ENCODE data around the gene HPS1. TPM values are rescaled to one million over a fixed set of nuclear protein-coding genes. Genes with fewer than 3 reads are reported as not detected.

The HPS1 gene
- total and polyA plus RNA-seq, 2 of the 8 experiments (the other 6 are each of a cell fraction or from before 2014, with no cell fraction given) = 38.7 to 61.7 TPM

DNA sequence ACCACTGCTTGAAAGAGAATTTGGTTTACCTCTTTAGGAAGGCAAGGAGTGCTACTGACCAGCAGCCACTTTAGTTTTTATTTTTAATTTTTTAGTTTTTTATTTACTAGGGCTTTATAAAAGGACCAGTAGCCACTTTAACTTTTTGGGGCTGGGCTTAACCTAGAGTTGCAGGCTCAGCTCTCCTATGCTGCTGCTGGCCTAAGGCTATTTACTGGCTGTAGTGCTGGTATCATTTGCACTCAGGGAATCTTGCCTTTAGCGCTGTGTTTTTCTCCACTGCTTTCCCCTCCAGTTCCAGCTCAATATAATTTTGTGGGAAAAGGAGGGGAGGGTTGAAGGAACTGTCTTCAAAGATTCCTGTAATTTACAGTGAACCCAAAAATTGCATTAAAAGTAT lies 13.4 kb downstream of the HPS1 start:
- no peak overlapping the region for H3K18ac ChIP-seq (ENCODE audit: extremely low read depth, low read length)
- H3K79me1 ChIP-seq (ENCODE audit: low read depth, low read length) = no peaks in the 10 kb centered on the region; the same call in 1 of the 2 replicates
- no peaks in the 10 kb centered on the region for H3K27me3 ChIP-seq (replicated peaks in 1 of 4; ENCODE audit: control insufficient read depth in 3 of 4, extremely low read depth in 1 of 4, insufficient read depth in 3 of 4, low read length in 3 of 4)
- no peak overlapping the region for H3K27ac ChIP-seq (ENCODE audit: low read depth, low read length)
- no peak overlapping the region for H3K9ac ChIP-seq (replicated peaks in 1 of 4; ENCODE audit: extremely low read depth in 1 of 4, low read depth in 3 of 4, low read length in 3 of 4)
- no peak overlapping the region for H2BK15ac ChIP-seq (ENCODE audit: low read length)
- H3K4me1 ChIP-seq (replicated peaks in 1 of 4; ENCODE audit: control insufficient read depth in 3 of 4, insufficient read depth in 4 of 4, low read length in 3 of 4) = no peaks in the 10 kb centered on the region
- no peaks in the 10 kb centered on the region for H3K23me2 ChIP-seq (ENCODE audit: low read depth, low read length)
- no peak overlapping the region for H3K23ac ChIP-seq (ENCODE audit: insufficient read length)
- no peak overlapping the region for H2BK120ac ChIP-seq (replicated peaks; ENCODE audit: low read depth, low read length)
- TF ChIP-seq CHD1 (IDR thresholded peaks at IDR 0.05; ENCODE audit: low read depth, low read length) (no peak), SP1 (IDR thresholded peaks at IDR 0.05; ENCODE audit: low read depth, low read length) (no peak), BCL11A (IDR thresholded peaks at IDR 0.05; ENCODE audit: low read depth in 2 of 2, low read length in 2 of 2) (no peak), TAF7 (optimal IDR thresholded peaks at IDR 0.05; ENCODE audit: borderline replicate concordance, low read depth, low read length) (no peak), EGR1 (IDR thresholded peaks at IDR 0.05; ENCODE audit: borderline replicate concordance, low read depth, low read length) (no peak), FOSL1 (IDR thresholded peaks at IDR 0.05; ENCODE audit: insufficient read depth, low read depth, low read length) (no peak), KDM1A (IDR thresholded peaks at IDR 0.05; ENCODE audit: borderline replicate concordance, low read length) (no peak)
- TF ChIP-seq, protein P1, sequence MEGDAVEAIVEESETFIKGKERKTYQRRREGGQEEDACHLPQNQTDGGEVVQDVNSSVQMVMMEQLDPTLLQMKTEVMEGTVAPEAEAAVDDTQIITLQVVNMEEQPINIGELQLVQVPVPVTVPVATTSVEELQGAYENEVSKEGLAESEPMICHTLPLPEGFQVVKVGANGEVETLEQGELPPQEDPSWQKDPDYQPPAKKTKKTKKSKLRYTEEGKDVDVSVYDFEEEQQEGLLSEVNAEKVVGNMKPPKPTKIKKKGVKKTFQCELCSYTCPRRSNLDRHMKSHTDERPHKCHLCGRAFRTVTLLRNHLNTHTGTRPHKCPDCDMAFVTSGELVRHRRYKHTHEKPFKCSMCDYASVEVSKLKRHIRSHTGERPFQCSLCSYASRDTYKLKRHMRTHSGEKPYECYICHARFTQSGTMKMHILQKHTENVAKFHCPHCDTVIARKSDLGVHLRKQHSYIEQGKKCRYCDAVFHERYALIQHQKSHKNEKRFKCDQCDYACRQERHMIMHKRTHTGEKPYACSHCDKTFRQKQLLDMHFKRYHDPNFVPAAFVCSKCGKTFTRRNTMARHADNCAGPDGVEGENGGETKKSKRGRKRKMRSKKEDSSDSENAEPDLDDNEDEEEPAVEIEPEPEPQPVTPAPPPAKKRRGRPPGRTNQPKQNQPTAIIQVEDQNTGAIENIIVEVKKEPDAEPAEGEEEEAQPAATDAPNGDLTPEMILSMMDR (IDR thresholded peaks at IDR 0.05; ENCODE audit: control extremely low read depth in 1 of 3, insufficient read depth in 1 of 3, low read depth in 1 of 3, low read length in 3 of 3) = no peak
- H2AK5ac ChIP-seq (ENCODE audit: low read depth, low read length) = no peak overlapping the region
- no peak overlapping the region for H3K4me2 ChIP-seq (ENCODE audit: insufficient read depth in 1 of 2, low read depth in 2 of 2, low read length in 2 of 2)
- H3K4ac ChIP-seq (replicated peaks; ENCODE audit: insufficient read length, low read depth, low read length) = no peak overlapping the region
- no peak overlapping the region for H4K91ac ChIP-seq (replicated peaks; ENCODE audit: insufficient read length, low read length)
- 100% methylated on average over 1 of the region's 1 CpG; no CpG with 5 or more reads in 1 of the 2 experiments for WGBS, 2 experiments (ENCODE audit: extremely low coverage in 1 of 2, insufficient coverage in 1 of 2, insufficient read length in 1 of 2, insufficient replicate concordance in 2 of 2, low coverage in 1 of 2, low lambda C conversion rate in 2 of 2, missing lambda C conversion rate in 1 of 2)
- peaks cover 2 to 56% (median 34%) of the 10 kb centered on the region in 4 experiments; a peak in 6 of 8 replicates for H3K36me3 ChIP-seq (ENCODE audit: control insufficient read depth in 2 of 4, insufficient read depth in 4 of 4, low read length in 3 of 4)
- H3K9me3 ChIP-seq (ENCODE audit: insufficient read depth in 2 of 2, low read depth in 1 of 2, low read length in 1 of 2) = peaks cover 3 to 8% of the 10 kb centered on the region in 2 experiments; a peak in 3 of 4 replicates
- no peak overlapping the region for H3K56ac ChIP-seq (replicated peaks; ENCODE audit: insufficient read length, low read depth, low read length)
- H4K5ac ChIP-seq (ENCODE audit: insufficient read length, low read depth, low read length) = no peak overlapping the region
- H2BK12ac ChIP-seq (ENCODE audit: low read depth, low read length) = no peak overlapping the region
- no peak overlapping the region for H3K14ac ChIP-seq (ENCODE audit: insufficient read length)
- H4K20me1 ChIP-seq (replicated peaks in 1 of 2; ENCODE audit: control insufficient read depth in 1 of 2, insufficient read depth in 2 of 2, low read length in 2 of 2) = no peaks in the 10 kb centered on the region
- no peaks in the 10 kb centered on the region for H3K79me2 ChIP-seq (ENCODE audit: control insufficient read depth in 1 of 2, insufficient read depth in 2 of 2, low read length in 2 of 2)
- H4K8ac ChIP-seq (ENCODE audit: extremely low read depth, insufficient read depth, low read length) = no peak overlapping the region
- H3K4me3 ChIP-seq (ENCODE audit: extremely low read depth in 1 of 4, insufficient read depth in 2 of 4, low read depth in 3 of 4, low read length in 4 of 4) = no peak overlapping the region
- DNase-seq (ENCODE audit: low read depth in 1 of 2, low spot score in 2 of 2) (no peak), FAIRE-seq (no peak)
- H2BK20ac ChIP-seq (ENCODE audit: low read length) = no peak overlapping the region
- ChIA-PET CTCF (ENCODE audit: partially characterized antibody) (interaction anchor here (1.9 to 2.5 kb wide), 3 partner anchors 8 to 16 kb away, joined by 4 to 23 read pairs (median 9); no protein-coding TSS in a partner anchor), POLR2A (ENCODE audit: partially characterized antibody) (no interaction called here)
- no peak overlapping the region for H2AFZ ChIP-seq (ENCODE audit: low read length)
- no peak overlapping the region for H2BK5ac ChIP-seq (ENCODE audit: low read depth, low read length)

All from H1 (cell line).